Measurements from ENCODE around the gene RBFOX1.
A peak's percentile ranks its signal among the peaks of the same experiment; 100 is the strongest.

Gene RBFOX1

GRCh38 chr16:7517496-7517895 is 184.9 kb downstream of the RBFOX1 start:
- no peaks in the 10 kb centered on the region for H3K36me3 ChIP-seq (ENCODE audit: low read depth)
- ATAC-seq (ENCODE audit: low read depth), result no peak
- H3K27me3 ChIP-seq (ENCODE audit: insufficient read depth, poor library complexity, severe bottlenecking), result no peaks in the 10 kb centered on the region
- H3K9me3 ChIP-seq (ENCODE audit: severe bottlenecking), result no peaks in the 10 kb centered on the region
- no peak for TF ChIP-seq CTCF (IDR thresholded peaks at IDR 0.05; ENCODE audit: poor library complexity, severe bottlenecking)
- no peak for DNase-seq (ENCODE audit: low spot score)
- no peaks in the 10 kb centered on the region for H3K4me1 ChIP-seq (ENCODE audit: insufficient read depth, poor library complexity, severe bottlenecking)
- H3K27ac ChIP-seq (ENCODE audit: poor library complexity, severe bottlenecking), result no peak overlapping the region
- H3K4me3 ChIP-seq (ENCODE audit: severe bottlenecking), result no peak overlapping the region

- Histone ChIP-seq H3K4me1 (ENCODE audit: insufficient read depth, poor library complexity, severe bottlenecking) (no peaks in the 10 kb centered on the region), H3K9me3 (ENCODE audit: severe bottlenecking) (no peaks in the 10 kb centered on the region), H3K27ac (ENCODE audit: poor library complexity, severe bottlenecking) (no peak overlapping the region), H3K36me3 (ENCODE audit: low read depth) (no peaks in the 10 kb centered on the region), H3K4me3 (ENCODE audit: severe bottlenecking) (no peak overlapping the region), H3K27me3 (ENCODE audit: insufficient read depth, poor library complexity, severe bottlenecking) (no peaks in the 10 kb centered on the region)
- no peak for TF ChIP-seq CTCF (IDR thresholded peaks at IDR 0.05; ENCODE audit: poor library complexity, severe bottlenecking)
- ATAC-seq (ENCODE audit: low read depth) (no peak), DNase-seq (ENCODE audit: low spot score) (peak; percentile 47)
These were observed 185.5 kb downstream of the RBFOX1 start for GRCh38 chr16:7518158-7518557.

GRCh38 chr16:7521834-7522233 is 189.2 kb downstream of the RBFOX1 start:
- Histone ChIP-seq H3K36me3 (ENCODE audit: low read depth) (no peaks in the 10 kb centered on the region), H3K4me1 (ENCODE audit: insufficient read depth, poor library complexity, severe bottlenecking) (no peaks in the 10 kb centered on the region), H3K27ac (ENCODE audit: poor library complexity, severe bottlenecking) (no peak overlapping the region), H3K4me3 (ENCODE audit: severe bottlenecking) (no peak overlapping the region), H3K27me3 (ENCODE audit: insufficient read depth, poor library complexity, severe bottlenecking) (no peaks in the 10 kb centered on the region), H3K9me3 (ENCODE audit: severe bottlenecking) (no peaks in the 10 kb centered on the region)
- no peak for ATAC-seq (ENCODE audit: low read depth)
- DNase-seq (ENCODE audit: low spot score), result no peak
- TF ChIP-seq CTCF (IDR thresholded peaks at IDR 0.05; ENCODE audit: poor library complexity, severe bottlenecking), result no peak

- no peak overlapping the region for H3K27ac ChIP-seq (ENCODE audit: poor library complexity, severe bottlenecking)
- no peak overlapping the region for H3K4me3 ChIP-seq (ENCODE audit: severe bottlenecking)
- no peak for ATAC-seq (ENCODE audit: low read depth)
- H3K4me1 ChIP-seq (ENCODE audit: insufficient read depth, poor library complexity, severe bottlenecking), result no peaks in the 10 kb centered on the region
- no peaks in the 10 kb centered on the region for H3K27me3 ChIP-seq (ENCODE audit: insufficient read depth, poor library complexity, severe bottlenecking)
- no peak for DNase-seq (ENCODE audit: low spot score)
- H3K9me3 ChIP-seq (ENCODE audit: severe bottlenecking), result no peaks in the 10 kb centered on the region
- H3K36me3 ChIP-seq (ENCODE audit: low read depth), result no peaks in the 10 kb centered on the region
- TF ChIP-seq CTCF (IDR thresholded peaks at IDR 0.05; ENCODE audit: poor library complexity, severe bottlenecking), result no peak
These were observed 191.8 kb downstream of the RBFOX1 start for GRCh38 chr16:7524419-7524818.

GRCh38 chr16:7526736-7527135 is 194.1 kb downstream of the RBFOX1 start:
- DNase-seq (ENCODE audit: low spot score) (no peak), ATAC-seq (ENCODE audit: low read depth) (no peak)
- no peak overlapping the region for H3K27ac ChIP-seq (ENCODE audit: poor library complexity, severe bottlenecking)
- no peaks in the 10 kb centered on the region for H3K27me3 ChIP-seq (ENCODE audit: insufficient read depth, poor library complexity, severe bottlenecking)
- H3K4me3 ChIP-seq (ENCODE audit: severe bottlenecking), result no peak overlapping the region
- no peak for TF ChIP-seq CTCF (IDR thresholded peaks at IDR 0.05; ENCODE audit: poor library complexity, severe bottlenecking)
- no peaks in the 10 kb centered on the region for H3K9me3 ChIP-seq (ENCODE audit: severe bottlenecking)
- H3K36me3 ChIP-seq (ENCODE audit: low read depth), result no peaks in the 10 kb centered on the region
- no peaks in the 10 kb centered on the region for H3K4me1 ChIP-seq (ENCODE audit: insufficient read depth, poor library complexity, severe bottlenecking)

Data from RWPE2 (cell line).